Hepatocyte (in vitro differentiated cells): ENCODE results near the gene ENDOD1. TPM values are rescaled to one million over a fixed set of nuclear protein-coding genes. Genes with fewer than 3 reads are reported as not detected.
A peak's percentile ranks its signal among the peaks of the same experiment; 100 is the strongest.
"Not testable (repeated sequence)": the region's sequence is repeated elsewhere in the genome, so short reads cannot be mapped to it uniquely, and the experiment has no call there.

Experiments
- DNase-seq: peaks from one replicate; pipeline ENCODE4 v3.0.0-alpha.2; 2016; ENCODE audit warnings: low spot score
- H2AFZ ChIP-seq: fragments of 200-600 bp; sonication (generic); 2 replicates; pipeline ENCODE4 v1.6.0; 2016; ENCODE audit warnings: antibody characterized with exemption, mild to moderate bottlenecking
- H3K27ac ChIP-seq: fragments of 200-600 bp; sonication (generic); 2 replicates; pipeline ENCODE4 v1.5.1; 2016; ENCODE audit warnings: mild to moderate bottlenecking
- H3K27me3 ChIP-seq: fragments of 200-600 bp; sonication (generic); 2 replicates; pipeline ENCODE4 v1.6.1; 2016
- H3K36me3 ChIP-seq: fragments of 200-600 bp; sonication (generic); replicated peaks from 2 replicates; pipeline ENCODE4 v1.5.1; 2016; ENCODE audit warnings: low read depth; ENCODE audit not compliant: insufficient read depth
- H3K4me1 ChIP-seq: fragments of 200-600 bp; sonication (generic); 2 replicates; pipeline ENCODE4 v1.5.1; 2016; ENCODE audit warnings: mild to moderate bottlenecking, moderate library complexity; ENCODE audit not compliant: insufficient read depth
- H3K4me2 ChIP-seq: fragments of 200-600 bp; sonication (generic); 2 replicates; pipeline ENCODE4 v1.6.0; 2016
- H3K4me3 ChIP-seq: fragments of 200-600 bp; sonication (generic); 2 replicates; pipeline ENCODE4 v1.5.1; 2016; ENCODE audit warnings: mild to moderate bottlenecking
- H3K79me2 ChIP-seq: fragments of 200-600 bp; sonication (generic); 2 replicates; pipeline ENCODE4 v1.6.0; 2017; ENCODE audit warnings: mild to moderate bottlenecking
- H3K9me2 ChIP-seq: fragments of 200-600 bp; sonication (generic); replicated peaks from 2 replicates; pipeline ENCODE4 v1.6.0; 2017; ENCODE audit warnings: mild to moderate bottlenecking; ENCODE audit not compliant: insufficient read depth
- H3K9me3 ChIP-seq: fragments of 200-600 bp; sonication (generic); 2 replicates; pipeline ENCODE4 v1.5.1; 2016; ENCODE audit warnings: low read depth, mild to moderate bottlenecking
- H4K20me1 ChIP-seq: fragments of 200-600 bp; sonication (generic); 2 replicates; pipeline ENCODE4 v1.6.0; 2016; ENCODE audit warnings: mild to moderate bottlenecking; ENCODE audit not compliant: insufficient read depth, poor library complexity, severe bottlenecking
- CTCF ChIP-seq: fragments of 200-600 bp; sonication (generic); IDR thresholded peaks from 2 replicates; pipeline ENCODE4 v1.5.1; 2016; ENCODE audit warnings: antibody characterized with exemption, mild to moderate bottlenecking; ENCODE audit not compliant: poor library complexity
- EZH2 ChIP-seq: fragments of 200-600 bp; sonication (generic); IDR thresholded peaks from 2 replicates; pipeline ENCODE4 v1.6.1; 2016; ENCODE audit warnings: antibody characterized with exemption, mild to moderate bottlenecking, borderline replicate concordance
- EZH2phosphoT487 ChIP-seq: fragments of 200-600 bp; sonication (generic); IDR thresholded peaks from one replicate; pipeline ENCODE4 v1.6.1; 2018; ENCODE audit warnings: antibody characterized with exemption, mild to moderate bottlenecking, low read depth, moderate library complexity; ENCODE audit not compliant: unreplicated experiment, severe bottlenecking
- WGBS: methylation state at CpG from one replicate; pipeline ENCODE4 v1.1.6; 2016; ENCODE audit warnings: low lambda C conversion rate; ENCODE audit errors: missing lambda C conversion rate; 5-methylcytosine and 5-hydroxymethylcytosine counted together
- polyA plus RNA-seq: library from polyadenylated mRNA; unstranded; fragments of >200 nt; fragmentation: Nextera tagmentation; extraction: Ambion mirVana; gene quantifications from 2 replicates; pipeline ENCODE4 v1.2.1, GENCODE V29; 2016
- total RNA-seq: library from RNA; depleted of rRNA; stranded (reverse); fragments of >200 nt; gene quantifications from 2 replicates; pipeline ENCODE4 v1.2.3, GENCODE V29; 2014

ENDOD1 gene
- total and polyA plus RNA-seq, 2 experiments from 2014 or later = 10.4 to 26.6 TPM

GRCh38 chr11:95045812-95046211, 43.8 kb upstream of the ENDOD1 start:
- no peak overlapping the region for H2AFZ ChIP-seq
- no peaks in the 10 kb centered on the region for H3K9me2 ChIP-seq
- DNase-seq = no peak
- no peaks in the 10 kb centered on the region for H3K27me3 ChIP-seq
- no peaks in the 10 kb centered on the region for H3K9me3 ChIP-seq
- no peaks in the 10 kb centered on the region for H3K79me2 ChIP-seq
- H3K27ac ChIP-seq = no peak overlapping the region
- no peaks in the 10 kb centered on the region for H4K20me1 ChIP-seq
- no peak overlapping the region for H3K4me3 ChIP-seq
- TF ChIP-seq EZH2phosphoT487 = no peak
- TF ChIP-seq EZH2 = no peak
- no peak for TF ChIP-seq CTCF
- peaks cover 4% of the 10 kb centered on the region for H3K4me1 ChIP-seq
- H3K36me3 ChIP-seq = no peaks in the 10 kb centered on the region
- H3K4me2 ChIP-seq = no peak overlapping the region

GRCh38 chr11:95049122-95049521, 40.5 kb upstream of the ENDOD1 start, which contains the start of gene KDM4F:
KDM4F (plus strand) TSS chr11:95049422.
- H3K9me2 ChIP-seq, H3K4me3 ChIP-seq, H3K27me3 ChIP-seq, H3K27ac ChIP-seq, H3K36me3 ChIP-seq, H3K4me2 ChIP-seq, H3K4me1 ChIP-seq, DNase-seq, H3K9me3 ChIP-seq, H3K79me2 ChIP-seq, H4K20me1 ChIP-seq, H2AFZ ChIP-seq: not testable (repeated sequence)
- WGBS = 83% methylated on average over 3 of the region's 3 CpGs

- whole genome bisulfite sequencing = 93% methylated on average over 22 of the region's 22 CpGs
- H3K79me2 ChIP-seq = no peaks in the 10 kb centered on the region
- no peak for DNase-seq
- no peaks in the 10 kb centered on the region for H4K20me1 ChIP-seq
- H3K4me1 ChIP-seq = no peaks in the 10 kb centered on the region
- no peaks in the 10 kb centered on the region for H3K9me3 ChIP-seq
- H3K36me3 ChIP-seq = no peaks in the 10 kb centered on the region
- no peaks in the 10 kb centered on the region for H3K9me2 ChIP-seq
- H3K4me2 ChIP-seq = no peak overlapping the region
- H3K27me3 ChIP-seq = no peaks in the 10 kb centered on the region
- no peak overlapping the region for H2AFZ ChIP-seq
- H3K27ac ChIP-seq = no peak overlapping the region
- no peak for TF ChIP-seq EZH2
- no peak for TF ChIP-seq CTCF
- TF ChIP-seq EZH2phosphoT487 = no peak
- H3K4me3 ChIP-seq = no peak overlapping the region
Observed at GRCh38 chr11:95050595-95051202, 38.9 kb upstream of the ENDOD1 start.

GRCh38 chr11:95054356-95054755, 35.3 kb upstream of the ENDOD1 start:
- Histone ChIP-seq H3K27me3 (no peaks in the 10 kb centered on the region), H3K9me3 (no peaks in the 10 kb centered on the region), H4K20me1 (no peaks in the 10 kb centered on the region), H3K4me3 (no peak overlapping the region), H3K36me3 (no peaks in the 10 kb centered on the region), H3K27ac (no peak overlapping the region), H2AFZ (no peak overlapping the region), H3K79me2 (no peaks in the 10 kb centered on the region), H3K9me2 (no peaks in the 10 kb centered on the region), H3K4me1 (no peaks in the 10 kb centered on the region), H3K4me2 (peak overlapping the region; percentile 1)
- TF ChIP-seq CTCF = no peak
- TF ChIP-seq EZH2phosphoT487 = no peak
- no peak for TF ChIP-seq EZH2
- 45% methylated on average over 2 of the region's 2 CpGs for WGBS
- no peak for DNase-seq
